Calu3 (cell line): Measurements from ENCODE around the gene LRRFIP1. TPM values are rescaled to one million over a fixed set of nuclear protein-coding genes. Genes with fewer than 3 reads are reported as not detected.

ENCODE experiments used
- BruUV-seq: library from RNA; stranded (reverse); fragments of 400-500 nt; replicated peaks from 2 replicates; lab custom pipeline; 2021; lab: Mats Ljungman, UMichigan
- CTCF ChIA-PET: fragments of 300-600 bp; sonication (Branson Sonifier 250); formaldehyde crosslinking; loops from one replicate; lab custom pipeline; 2022; ENCODE audit warnings: antibody characterized with exemption; lab: Charles Lee
- DNase-seq: peaks from one replicate; pipeline ENCODE4 v3.0.0; 2022
- H3K27ac Mint-ChIP-seq: one replicate; pipeline ENCODE4 v1.8.0; 2022; ENCODE audit warnings: mixed read lengths; ENCODE audit not compliant: unreplicated experiment
- H3K27me3 Mint-ChIP-seq: one replicate; pipeline ENCODE4 v1.8.0; 2022; ENCODE audit warnings: mixed read lengths; ENCODE audit not compliant: unreplicated experiment
- H3K36me3 Mint-ChIP-seq: one replicate; pipeline ENCODE4 v1.8.0; 2022; ENCODE audit warnings: mild to moderate bottlenecking, moderate library complexity, mixed read lengths; ENCODE audit not compliant: insufficient read depth, unreplicated experiment
- H3K4me1 Mint-ChIP-seq: one replicate; pipeline ENCODE4 v1.8.0; 2022; ENCODE audit warnings: mild to moderate bottlenecking, low read depth, mixed read lengths; ENCODE audit not compliant: unreplicated experiment
- H3K4me3 Mint-ChIP-seq: one replicate; pipeline ENCODE4 v1.8.0; 2022; ENCODE audit warnings: mild to moderate bottlenecking, low read depth, moderate library complexity, mixed read lengths; ENCODE audit not compliant: unreplicated experiment
- H3K9me3 Mint-ChIP-seq: one replicate; pipeline ENCODE4 v1.8.0; 2022; ENCODE audit warnings: low read depth, mixed read lengths; ENCODE audit not compliant: unreplicated experiment
- intact Hi-C: fragments of 100-400 bp; cut with micrococcal nuclease; formaldehyde crosslinking; loops from one replicate; pipeline ENCODE4 v1.10.0; 2022; ENCODE audit not compliant: unreplicated experiment
- total RNA-seq: library from RNA; stranded (reverse); gene quantifications from 2 replicates; pipeline ENCODE4 v1.2.3, GENCODE V29; 2022
- TF ChIP-seq, protein P1 (sequence below): fragments of 200-600 bp; IDR thresholded peaks from one replicate; pipeline ENCODE4 v1.8.0; 2022; ENCODE audit warnings: antibody characterized with exemption; ENCODE audit not compliant: unreplicated experiment

LRRFIP1 gene
- total RNA-seq, 1 experiment from 2014 or later = 161 TPM

DNA sequence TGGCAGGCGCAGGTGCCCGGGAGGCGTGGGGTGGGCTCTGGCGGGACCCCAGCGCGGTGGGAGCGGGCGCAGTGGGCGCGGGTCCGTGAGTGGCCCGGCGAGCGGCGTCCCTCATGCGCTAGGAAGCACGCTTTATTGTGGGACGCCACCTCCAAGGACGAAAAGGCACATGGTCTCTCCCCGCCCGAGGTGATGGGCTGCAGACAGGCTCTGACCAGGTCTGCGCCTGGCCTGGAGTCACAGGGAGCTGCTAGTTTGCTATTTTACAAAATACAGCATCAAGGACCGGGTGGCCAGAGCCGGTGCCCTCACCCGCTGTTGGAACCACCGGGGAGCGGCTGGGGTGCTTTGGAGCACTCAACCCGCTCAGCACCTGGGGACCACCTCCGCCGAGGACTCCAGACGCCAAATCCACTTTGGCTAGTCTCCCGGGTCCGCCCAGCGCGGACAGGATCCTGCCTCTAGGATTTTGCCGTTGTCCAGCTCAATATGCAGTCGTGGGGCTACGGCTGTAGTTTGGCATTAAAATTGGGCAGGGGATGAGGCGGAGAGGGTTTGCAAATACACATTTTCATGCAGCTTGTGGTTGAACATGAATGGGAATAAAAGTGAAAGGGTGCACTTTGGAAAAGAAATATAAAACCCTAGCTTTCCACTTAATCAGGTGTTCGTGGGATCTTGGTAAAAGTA, 65.4 kb downstream of the LRRFIP1 start:
- BruUV-seq = TSS peak; percentile 69
- no peaks in the 10 kb centered on the region for H3K9me3 Mint-ChIP-seq
- peak overlapping the region; percentile 84 for H3K4me3 Mint-ChIP-seq
- CTCF ChIA-PET = interaction anchor here (0.7 to 1.3 kb wide), 5 partner anchors 15 to 52 kb away, joined by 3 to 9 read pairs (median 4); no protein-coding TSS in a partner anchor
- peaks cover 56% of the 10 kb centered on the region for H3K36me3 Mint-ChIP-seq
- peak overlapping the region; percentile 91 for H3K27ac Mint-ChIP-seq
- TF ChIP-seq, protein P1, sequence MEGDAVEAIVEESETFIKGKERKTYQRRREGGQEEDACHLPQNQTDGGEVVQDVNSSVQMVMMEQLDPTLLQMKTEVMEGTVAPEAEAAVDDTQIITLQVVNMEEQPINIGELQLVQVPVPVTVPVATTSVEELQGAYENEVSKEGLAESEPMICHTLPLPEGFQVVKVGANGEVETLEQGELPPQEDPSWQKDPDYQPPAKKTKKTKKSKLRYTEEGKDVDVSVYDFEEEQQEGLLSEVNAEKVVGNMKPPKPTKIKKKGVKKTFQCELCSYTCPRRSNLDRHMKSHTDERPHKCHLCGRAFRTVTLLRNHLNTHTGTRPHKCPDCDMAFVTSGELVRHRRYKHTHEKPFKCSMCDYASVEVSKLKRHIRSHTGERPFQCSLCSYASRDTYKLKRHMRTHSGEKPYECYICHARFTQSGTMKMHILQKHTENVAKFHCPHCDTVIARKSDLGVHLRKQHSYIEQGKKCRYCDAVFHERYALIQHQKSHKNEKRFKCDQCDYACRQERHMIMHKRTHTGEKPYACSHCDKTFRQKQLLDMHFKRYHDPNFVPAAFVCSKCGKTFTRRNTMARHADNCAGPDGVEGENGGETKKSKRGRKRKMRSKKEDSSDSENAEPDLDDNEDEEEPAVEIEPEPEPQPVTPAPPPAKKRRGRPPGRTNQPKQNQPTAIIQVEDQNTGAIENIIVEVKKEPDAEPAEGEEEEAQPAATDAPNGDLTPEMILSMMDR = no peak
- intact Hi-C loops = no loop called here
- H3K4me1 Mint-ChIP-seq = peaks cover 66% of the 10 kb centered on the region
- DNase-seq = peak; percentile 42
- H3K27me3 Mint-ChIP-seq = no peaks in the 10 kb centered on the region

DNA sequence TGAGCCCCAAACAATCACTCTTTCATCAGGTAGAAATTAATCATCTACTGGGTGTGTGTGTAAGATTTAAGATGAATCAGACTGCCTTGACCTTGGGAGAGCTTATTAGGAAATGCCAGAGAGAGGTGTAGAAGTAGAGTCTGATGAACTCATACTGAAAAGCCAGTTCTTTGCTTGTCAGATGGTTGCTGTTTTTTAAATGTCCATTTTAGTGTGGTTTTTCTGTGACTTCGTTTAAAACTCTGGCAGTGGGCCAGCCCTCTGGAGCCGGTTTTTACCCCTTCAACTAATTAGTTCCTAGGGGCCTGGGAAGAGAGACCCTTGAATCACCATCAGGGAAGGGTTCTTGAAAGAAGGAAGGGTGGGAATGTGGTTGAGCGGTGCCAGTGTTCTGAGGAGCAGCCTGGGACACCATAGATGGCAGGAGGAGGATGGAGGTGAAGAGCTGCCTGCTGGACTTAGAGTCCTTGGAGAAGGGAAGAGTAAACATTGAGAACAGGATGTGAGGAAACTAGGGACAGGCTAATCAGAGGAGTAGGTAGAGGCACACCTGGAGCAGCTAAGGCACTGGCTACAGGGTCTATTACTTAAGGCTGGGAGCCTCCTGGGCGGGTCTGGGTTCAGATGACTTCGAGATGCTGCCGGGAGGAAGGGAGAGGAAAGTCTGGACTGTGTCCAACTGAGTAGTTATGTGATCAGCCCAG, 66.1 kb downstream of the LRRFIP1 start:
- peak overlapping the region; percentile 84 for H3K4me3 Mint-ChIP-seq
- peak overlapping the region; percentile 91 for H3K27ac Mint-ChIP-seq
- no TSS peak for BruUV-seq
- no peaks in the 10 kb centered on the region for H3K27me3 Mint-ChIP-seq
- TF ChIP-seq, protein P1 = no peak
- peaks cover 66% of the 10 kb centered on the region for H3K4me1 Mint-ChIP-seq
- CTCF ChIA-PET = interaction anchor here (0.7 to 1.3 kb wide), 6 partner anchors 15 to 604 kb away, joined by 3 to 9 read pairs (median 4); no protein-coding TSS in a partner anchor
- intact Hi-C loops = no loop called here
- DNase-seq = no peak
- H3K36me3 Mint-ChIP-seq = peaks cover 56% of the 10 kb centered on the region
- H3K9me3 Mint-ChIP-seq = no peaks in the 10 kb centered on the region

DNA sequence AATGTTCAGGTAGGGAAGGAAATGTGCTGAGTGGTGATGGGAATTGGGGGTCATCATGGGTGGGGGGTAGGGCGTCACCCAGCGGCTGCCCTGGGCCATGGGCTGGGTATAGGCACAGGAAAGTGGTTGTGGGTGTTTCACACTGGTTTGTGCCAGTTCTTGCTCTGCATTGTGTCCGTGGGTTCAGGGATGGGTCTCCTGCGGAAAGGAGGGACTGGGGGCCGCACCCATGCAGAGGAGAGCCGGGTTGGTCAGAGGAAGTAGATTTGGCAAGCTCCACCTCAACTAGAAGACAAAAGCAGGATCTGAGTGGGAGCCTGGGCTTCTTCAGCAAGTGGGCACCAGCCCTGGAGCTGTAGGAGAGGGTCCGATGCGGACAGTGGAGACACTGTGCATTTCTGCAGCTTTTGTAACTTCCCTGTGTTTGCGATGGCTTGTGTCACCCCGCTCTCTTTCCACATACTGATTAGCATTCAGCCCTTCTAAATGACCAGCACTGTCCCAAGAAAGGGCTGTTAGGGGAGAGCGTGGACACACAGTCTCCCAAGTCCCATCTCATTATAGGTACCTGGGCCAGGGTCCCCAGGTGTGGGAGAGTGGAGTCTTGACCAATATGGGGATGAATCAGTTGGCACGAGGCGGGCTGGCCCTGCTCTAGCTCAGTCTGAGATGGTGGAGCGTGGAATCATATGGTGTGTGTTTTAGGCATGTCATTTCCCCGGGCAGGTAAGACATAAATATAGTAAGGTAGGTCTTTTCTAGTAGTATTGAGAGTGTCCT, 67.2 kb downstream of the LRRFIP1 start:
- Mint-ChIP-seq H3K27ac (peak overlapping the region; percentile 91), H3K27me3 (no peaks in the 10 kb centered on the region), H3K4me3 (peak overlapping the region; percentile 84), H3K4me1 (peaks cover 61% of the 10 kb centered on the region), H3K9me3 (no peaks in the 10 kb centered on the region), H3K36me3 (peaks cover 60% of the 10 kb centered on the region)
- no peak for DNase-seq
- BruUV-seq = TSS peak; percentile 55
- CTCF ChIA-PET = interaction anchor here (0.6 to 0.9 kb wide), 5 partner anchors 22 to 603 kb away, joined by 3 to 5 read pairs (median 5); no protein-coding TSS in a partner anchor
- TF ChIP-seq, protein P1 = no peak
- intact Hi-C loops = loop anchor here (2.0 kb wide), 1 partner anchor 20 kb away; no protein-coding TSS in a partner anchor

DNA sequence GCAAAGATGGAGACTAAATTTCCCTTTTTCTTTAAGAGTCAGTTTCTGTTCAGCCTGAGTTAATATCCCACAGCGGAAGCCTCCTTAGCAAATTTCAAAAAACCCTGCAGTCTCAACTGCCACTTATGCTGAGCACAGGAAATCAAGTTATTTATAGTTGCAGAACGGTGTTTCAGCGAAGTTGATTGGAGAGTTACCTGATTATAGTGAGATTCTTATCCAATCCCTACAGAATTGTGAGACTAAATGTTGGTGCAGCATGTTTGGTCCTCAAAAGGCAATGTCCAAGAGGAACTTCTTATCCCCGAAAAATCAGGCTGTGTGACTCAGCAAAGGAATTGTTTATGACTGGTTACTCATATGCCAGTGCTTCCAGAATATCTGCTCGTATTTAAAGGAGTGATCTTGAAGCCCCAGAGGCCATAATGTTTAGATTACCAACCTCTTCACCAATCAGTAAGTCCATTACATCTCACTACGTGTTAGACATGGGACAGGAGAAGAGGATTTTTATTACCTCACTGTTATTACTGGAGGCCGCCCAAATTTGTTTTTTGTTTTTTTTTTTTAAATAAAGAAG, 67.9 kb downstream of the LRRFIP1 start:
- Mint-ChIP-seq H3K4me1 (peaks cover 59% of the 10 kb centered on the region), H3K9me3 (no peaks in the 10 kb centered on the region), H3K27ac (peak overlapping the region; percentile 91), H3K27me3 (no peaks in the 10 kb centered on the region), H3K36me3 (peaks cover 67% of the 10 kb centered on the region), H3K4me3 (peak overlapping the region; percentile 84)
- CTCF ChIA-PET = interaction anchor here (0.6 to 3.1 kb wide), 2 partner anchors 22 to 48 kb away, joined by 5 to 11 read pairs; no protein-coding TSS in a partner anchor
- no peak for DNase-seq
- intact Hi-C loops = loop anchor here (2.0 kb wide), 1 partner anchor 20 kb away; no protein-coding TSS in a partner anchor
- no TSS peak for BruUV-seq
- TF ChIP-seq, protein P1 = no peak
